ENCODE data around the gene FXYD1.

The FXYD1 gene

GRCh38 chr19:35116072-35116801 is 22.4 kb upstream of the FXYD1 start:
- DNase-seq = no peak
- TF ChIP-seq POLR2A (IDR thresholded peaks at IDR 0.05; ENCODE audit: low read length) (no peak), GATA1 (IDR thresholded peaks at IDR 0.05; ENCODE audit: low read depth, low read length) (no peak)

GRCh38 chr19:35117116-35117515 is 21.5 kb upstream of the FXYD1 start:
- TF ChIP-seq POLR2A (IDR thresholded peaks at IDR 0.05; ENCODE audit: low read length) (no peak), GATA1 (IDR thresholded peaks at IDR 0.05; ENCODE audit: low read depth, low read length) (no peak)
- no peak for DNase-seq

DNA sequence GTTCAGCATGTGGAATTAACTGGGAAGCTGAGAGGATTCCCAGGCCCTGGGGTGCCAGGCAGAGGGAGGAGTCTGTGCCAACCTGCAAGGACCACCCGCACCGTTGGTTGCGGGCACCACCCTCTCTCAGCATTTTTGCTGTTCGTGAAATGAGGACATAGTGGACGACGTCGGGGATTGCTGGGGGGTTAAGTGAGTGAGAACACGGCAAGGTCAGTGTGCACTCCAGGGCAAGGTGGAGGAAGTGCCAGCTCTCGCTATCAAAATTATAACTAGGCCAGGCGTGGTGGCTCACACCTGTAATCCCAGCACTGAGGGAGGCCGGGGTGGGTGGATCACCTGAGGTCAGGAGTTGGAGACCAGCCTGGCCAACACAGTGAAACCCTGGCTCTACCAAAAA is 20.8 kb upstream of the FXYD1 start:
- TF ChIP-seq POLR2A (IDR thresholded peaks at IDR 0.05; ENCODE audit: low read length) = no peak
- no peak for DNase-seq

- TF ChIP-seq POLR2A (IDR thresholded peaks at IDR 0.05; ENCODE audit: low read length) (no peak), GATA1 (IDR thresholded peaks at IDR 0.05; ENCODE audit: low read depth, low read length) (no peak)
- no peak for DNase-seq
Observed at GRCh38 chr19:35118268-35119020, 20.2 kb upstream of the FXYD1 start.

DNA sequence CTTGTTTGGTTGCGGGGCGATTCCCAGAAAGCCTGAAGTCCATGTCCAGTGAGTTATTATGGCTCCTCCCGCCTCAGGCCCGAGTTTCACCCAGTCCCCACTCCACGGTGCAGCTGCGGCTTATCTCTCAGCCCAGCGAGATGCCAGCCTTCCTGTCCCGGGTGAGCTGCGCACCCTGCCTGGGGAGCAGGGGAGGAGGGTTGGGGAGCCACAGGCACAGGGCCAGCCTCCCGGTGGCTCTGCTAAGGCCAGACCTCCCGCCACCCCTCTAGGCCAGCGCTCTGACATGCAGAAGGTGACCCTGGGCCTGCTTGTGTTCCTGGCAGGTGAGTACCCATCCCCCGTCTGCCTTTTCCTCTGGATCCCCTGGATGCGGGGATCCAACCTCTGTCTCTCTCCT is 19.5 kb upstream of the FXYD1 start:
- no peak for DNase-seq
- no peak for TF ChIP-seq POLR2A (IDR thresholded peaks at IDR 0.05; ENCODE audit: low read length)
- TF ChIP-seq GATA1 (IDR thresholded peaks at IDR 0.05; ENCODE audit: low read depth, low read length) = no peak

GRCh38 chr19:35119578-35120155 is 19.0 kb upstream of the FXYD1 start:
- no peak for TF ChIP-seq GATA1 (IDR thresholded peaks at IDR 0.05; ENCODE audit: low read depth, low read length)
- no peak for TF ChIP-seq POLR2A (IDR thresholded peaks at IDR 0.05; ENCODE audit: low read length)
- DNase-seq = no peak

DNA sequence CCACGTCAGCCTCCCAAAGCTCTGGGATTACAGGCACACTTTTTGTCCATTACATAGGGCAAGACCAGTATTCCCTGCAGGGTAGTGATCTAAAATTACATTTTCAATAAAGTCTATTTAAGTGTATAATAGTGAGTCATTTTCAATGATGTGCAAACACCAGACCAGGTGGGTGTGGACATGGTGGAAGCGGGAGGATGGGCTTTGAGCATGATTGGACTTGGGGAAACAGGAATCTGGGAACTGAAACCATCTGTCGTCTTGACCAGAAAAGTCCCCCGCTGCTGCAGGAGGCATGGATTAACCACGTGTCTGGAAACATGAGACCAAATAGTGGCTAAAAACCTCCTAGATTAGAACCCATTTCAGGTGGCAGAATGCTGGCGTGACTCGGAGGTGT is 18.1 kb upstream of the FXYD1 start:
- DNase-seq = no peak
- TF ChIP-seq GATA1 (IDR thresholded peaks at IDR 0.05; ENCODE audit: low read depth, low read length) (no peak), POLR2A (IDR thresholded peaks at IDR 0.05; ENCODE audit: low read length) (no peak)

DNA sequence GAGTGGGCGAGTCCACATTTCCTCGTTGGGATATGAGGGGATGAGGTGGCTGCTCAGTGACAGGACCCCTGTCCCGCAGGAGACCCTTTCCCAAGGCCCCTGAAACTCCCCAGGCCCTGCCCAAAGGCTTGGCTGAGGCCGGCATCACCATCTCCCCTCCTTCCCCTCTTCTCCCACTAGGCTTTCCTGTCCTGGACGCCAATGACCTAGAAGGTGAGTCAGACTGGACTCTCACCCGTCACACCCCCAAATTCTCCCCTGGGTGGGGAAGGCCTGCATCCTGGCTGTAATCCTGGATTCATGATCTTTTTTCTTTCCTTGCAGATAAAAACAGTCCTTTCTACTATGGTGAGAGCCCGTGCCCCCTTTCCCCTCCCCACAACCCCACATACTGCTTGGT is 17.7 kb upstream of the FXYD1 start:
- no peak for DNase-seq
- TF ChIP-seq POLR2A (IDR thresholded peaks at IDR 0.05; ENCODE audit: low read length) = no peak
- no peak for TF ChIP-seq GATA1 (IDR thresholded peaks at IDR 0.05; ENCODE audit: low read depth, low read length)

DNA sequence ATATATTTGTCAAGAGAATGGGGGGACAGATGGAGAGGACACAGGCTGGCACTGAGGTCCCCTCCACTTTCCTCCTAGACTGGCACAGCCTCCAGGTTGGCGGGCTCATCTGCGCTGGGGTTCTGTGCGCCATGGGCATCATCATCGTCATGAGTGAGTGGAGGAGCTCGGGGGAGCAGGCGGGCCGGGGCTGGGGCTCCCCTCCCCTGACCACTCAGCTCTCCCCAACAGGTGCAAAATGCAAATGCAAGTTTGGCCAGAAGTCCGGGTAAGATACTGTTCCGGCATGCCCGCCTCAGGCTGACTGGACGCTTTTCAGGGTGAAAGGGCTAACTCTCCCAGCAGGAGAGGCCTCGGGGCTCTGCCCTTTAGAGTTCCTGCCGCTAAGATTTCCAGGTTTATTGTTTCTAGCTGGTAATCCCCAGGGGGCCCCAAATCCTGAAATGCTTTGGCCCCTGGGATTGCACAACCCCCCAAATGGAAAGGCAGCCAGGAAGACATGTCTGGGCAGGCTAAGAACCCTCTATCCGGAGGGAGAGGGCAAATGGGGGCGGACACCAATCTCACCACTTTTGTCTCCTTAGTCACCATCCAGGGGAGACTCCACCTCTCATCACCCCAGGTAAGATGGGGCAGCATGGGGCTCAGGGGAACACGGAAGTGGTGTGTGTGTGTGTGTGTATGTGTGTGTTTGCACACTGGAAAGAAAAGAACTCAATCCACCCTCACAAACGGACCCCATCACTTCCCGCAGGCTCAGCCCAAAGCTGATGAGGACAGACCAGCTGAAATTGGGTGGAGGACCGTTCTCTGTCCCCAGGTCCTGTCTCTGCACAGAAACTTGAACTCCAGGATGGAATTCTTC is 15.7 kb upstream of the FXYD1 start:
- DNase-seq = no peak
- TF ChIP-seq POLR2A (IDR thresholded peaks at IDR 0.05; ENCODE audit: low read length) (no peak), GATA1 (IDR thresholded peaks at IDR 0.05; ENCODE audit: low read depth, low read length) (no peak)

DNA sequence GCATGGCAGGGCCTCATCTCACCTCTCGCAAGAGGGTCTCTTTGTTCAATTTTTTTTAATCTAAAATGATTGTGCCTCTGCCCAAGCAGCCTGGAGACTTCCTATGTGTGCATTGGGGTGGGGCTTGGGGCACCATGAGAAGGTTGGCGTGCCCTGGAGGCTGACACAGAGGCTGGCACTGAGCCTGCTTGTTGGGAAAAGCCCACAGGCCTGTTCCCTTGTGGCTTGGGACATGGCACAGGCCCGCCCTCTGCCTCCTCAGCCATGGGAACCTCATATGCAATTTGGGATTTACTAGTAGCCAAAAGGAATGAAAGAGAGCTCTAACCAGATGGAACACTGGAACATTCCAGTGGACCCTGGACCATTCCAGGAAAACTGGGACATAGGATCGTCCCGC is 15.1 kb upstream of the FXYD1 start:
- TF ChIP-seq POLR2A (IDR thresholded peaks at IDR 0.05; ENCODE audit: low read length) = no peak
- no peak for TF ChIP-seq GATA1 (IDR thresholded peaks at IDR 0.05; ENCODE audit: low read depth, low read length)
- DNase-seq = no peak

DNA sequence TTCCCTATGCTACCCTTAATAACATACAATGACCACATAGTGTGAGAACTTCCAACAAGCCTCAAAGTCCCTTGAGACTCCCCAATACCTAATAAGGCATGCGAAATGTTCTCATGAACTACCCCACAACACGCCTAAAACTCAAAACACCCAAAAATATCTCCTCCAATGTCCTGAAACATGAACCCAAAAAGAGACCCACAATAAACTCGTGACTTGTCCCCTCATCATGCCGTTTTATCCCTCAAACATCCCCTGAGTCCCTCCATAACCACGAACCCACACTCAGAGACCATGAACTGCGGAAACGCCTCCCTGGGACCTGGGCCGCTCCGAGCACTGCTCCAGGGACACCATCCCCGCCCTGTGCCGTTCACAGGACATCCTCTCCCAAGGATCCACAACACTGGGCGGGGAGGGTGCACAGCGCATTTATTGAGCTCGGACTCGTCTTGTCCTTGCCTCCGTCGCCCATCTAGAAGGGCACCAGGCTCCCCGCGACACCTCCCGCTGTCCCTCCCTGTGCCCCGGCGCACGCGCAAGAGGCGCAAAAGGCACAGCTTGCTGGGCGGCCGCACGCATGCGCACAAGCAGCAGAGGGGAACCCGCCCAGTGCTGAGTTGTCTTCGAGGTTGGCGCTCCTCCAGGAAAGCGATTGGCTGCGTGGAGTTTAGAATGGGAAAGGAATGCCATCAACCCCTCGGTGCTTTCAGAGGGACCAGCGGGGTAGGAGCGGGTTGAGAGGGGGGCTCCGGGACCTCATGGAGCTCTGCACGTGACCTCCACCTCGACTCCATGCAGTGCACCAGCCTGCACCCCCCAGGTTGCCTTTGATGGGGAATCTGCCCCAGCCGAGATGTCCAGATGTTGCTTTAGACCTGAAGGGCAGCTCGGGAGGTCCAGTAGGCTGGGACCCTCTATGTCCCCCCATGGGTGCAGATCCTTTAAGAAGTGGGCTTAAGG is 14.2 kb upstream of the FXYD1 start:
- TF ChIP-seq GATA1 (IDR thresholded peaks at IDR 0.05; ENCODE audit: low read depth, low read length) (no peak), POLR2A (IDR thresholded peaks at IDR 0.05; ENCODE audit: low read length) (peak; percentile 68)
- peak; percentile 86 to 94 for DNase-seq

DNA sequence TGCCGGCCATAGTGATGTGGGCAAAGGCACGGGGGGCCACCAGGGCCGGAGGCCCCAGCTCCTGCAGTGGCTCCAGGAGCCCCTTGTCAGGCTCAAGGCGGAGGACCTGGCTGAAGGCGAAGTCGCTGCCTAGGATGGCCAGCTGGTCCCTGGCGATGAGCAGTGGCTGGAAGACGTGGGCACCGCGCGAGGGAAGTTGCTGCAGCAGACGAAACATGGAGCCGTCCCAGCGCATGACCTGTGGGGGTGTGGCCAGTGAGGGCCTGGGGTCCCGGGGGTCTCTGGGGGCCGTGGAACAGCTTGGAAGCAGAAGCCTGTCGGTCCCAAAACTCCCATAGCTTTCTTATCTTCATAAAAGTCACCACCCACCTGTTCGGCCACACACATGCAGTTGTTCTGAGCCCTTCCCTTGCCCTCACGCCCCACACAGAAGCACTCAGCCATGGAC is 13.3 kb upstream of the FXYD1 start:
- TF ChIP-seq GATA1 (IDR thresholded peaks at IDR 0.05; ENCODE audit: low read depth, low read length) = no peak
- DNase-seq = no peak
